NT2/D1 (cell line): ENCODE data around the gene AGBL4.

Experiments
- SUZ12 ChIP-seq: IDR thresholded peaks from 2 replicates; pipeline ENCODE4 v1.6.1; 2011; ENCODE audit not compliant: insufficient read length, insufficient read depth; ENCODE audit errors: extremely low read depth
- YY1 ChIP-seq: IDR thresholded peaks from 2 replicates; pipeline ENCODE4 v1.6.1; 2011; ENCODE audit not compliant: insufficient read length, insufficient read depth
- ZNF274 ChIP-seq: IDR thresholded peaks from 2 replicates; pipeline ENCODE4 v1.6.1; 2011; ENCODE audit warnings: mild to moderate bottlenecking, low read depth, low read length

DNA sequence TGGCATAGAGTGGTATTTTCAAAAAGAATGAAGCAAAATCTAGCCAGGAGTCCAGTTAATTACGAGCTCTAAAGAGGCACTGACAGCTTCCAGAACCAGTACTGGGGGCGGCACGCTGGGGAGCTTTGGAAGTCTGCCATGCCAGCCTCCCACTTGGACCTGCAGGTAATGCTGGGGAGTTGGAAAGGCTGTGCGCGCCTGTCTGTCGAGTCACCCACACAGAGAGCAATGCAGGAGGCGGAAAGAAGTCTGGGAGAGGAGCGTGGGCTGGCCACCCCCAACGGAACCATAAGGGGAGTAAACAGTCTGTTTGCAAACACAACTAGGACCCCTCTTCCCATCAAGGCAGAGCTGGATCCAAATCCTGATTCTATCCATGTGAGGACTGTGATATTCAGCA, 1331.5 kb downstream of the AGBL4 start:
- no peak for TF ChIP-seq ZNF274
- no peak for TF ChIP-seq SUZ12
- no peak for TF ChIP-seq YY1
